Keratinocyte (primary cell): ENCODE data around the gene TLL2.

Experiments
- EZH2 ChIP-seq: IDR thresholded peaks from one replicate; pipeline ENCODE4 v1.6.1; 2012; ENCODE audit warnings: inconsistent platforms, mild to moderate bottlenecking, low read length, moderate library complexity
- TF ChIP-seq, protein P1 (sequence below), 3 experiments: IDR thresholded peaks in 1 of 3; conservative IDR thresholded peaks in 1 of 3; optimal IDR thresholded peaks in 1 of 3; 2 replicates in 2 of 3; 3 replicates in 1 of 3; pipeline versions ENCODE3 to v1.5.1; 2011; ENCODE audit warnings: low read length in 3 of 3, mild to moderate bottlenecking in 3 of 3, moderate library complexity in 2 of 3, control low read depth in 1 of 3, inconsistent platforms in 1 of 3; ENCODE audit not compliant: insufficient read depth in 2 of 3; ENCODE audit errors: extremely low read depth in 1 of 3

DNA sequence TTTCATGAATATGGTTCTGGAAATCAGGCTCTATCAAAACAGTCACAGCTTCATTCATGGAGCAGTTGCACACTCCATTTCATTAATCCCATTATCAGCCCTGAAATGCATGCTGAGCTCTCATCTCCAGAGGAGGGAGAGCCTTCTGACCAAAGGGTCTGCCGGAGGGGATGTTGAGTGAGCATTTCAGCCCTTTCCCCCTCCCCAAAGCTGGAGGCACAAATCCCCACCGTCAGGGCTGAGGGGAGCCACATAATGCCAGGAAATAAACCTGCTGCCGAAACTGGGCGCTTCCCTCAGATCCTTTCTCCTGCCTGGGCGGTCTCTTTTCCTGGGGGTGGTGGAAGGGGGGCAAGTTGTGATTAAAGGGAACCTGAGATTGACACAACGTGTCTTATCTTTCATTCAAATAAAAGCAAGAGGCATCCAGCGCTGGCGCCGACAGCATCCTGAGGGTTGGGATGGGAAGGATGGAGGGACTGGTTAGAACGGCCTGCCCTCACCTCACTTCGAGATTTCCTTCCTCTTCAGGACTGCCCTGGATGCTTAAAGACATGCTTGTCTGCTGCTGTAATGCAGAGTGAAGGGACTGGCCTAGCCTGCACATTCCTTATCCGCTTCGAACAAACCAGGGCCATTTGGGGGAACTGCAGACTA is 71.6 kb downstream of the TLL2 start:
- TF ChIP-seq, protein P1, sequence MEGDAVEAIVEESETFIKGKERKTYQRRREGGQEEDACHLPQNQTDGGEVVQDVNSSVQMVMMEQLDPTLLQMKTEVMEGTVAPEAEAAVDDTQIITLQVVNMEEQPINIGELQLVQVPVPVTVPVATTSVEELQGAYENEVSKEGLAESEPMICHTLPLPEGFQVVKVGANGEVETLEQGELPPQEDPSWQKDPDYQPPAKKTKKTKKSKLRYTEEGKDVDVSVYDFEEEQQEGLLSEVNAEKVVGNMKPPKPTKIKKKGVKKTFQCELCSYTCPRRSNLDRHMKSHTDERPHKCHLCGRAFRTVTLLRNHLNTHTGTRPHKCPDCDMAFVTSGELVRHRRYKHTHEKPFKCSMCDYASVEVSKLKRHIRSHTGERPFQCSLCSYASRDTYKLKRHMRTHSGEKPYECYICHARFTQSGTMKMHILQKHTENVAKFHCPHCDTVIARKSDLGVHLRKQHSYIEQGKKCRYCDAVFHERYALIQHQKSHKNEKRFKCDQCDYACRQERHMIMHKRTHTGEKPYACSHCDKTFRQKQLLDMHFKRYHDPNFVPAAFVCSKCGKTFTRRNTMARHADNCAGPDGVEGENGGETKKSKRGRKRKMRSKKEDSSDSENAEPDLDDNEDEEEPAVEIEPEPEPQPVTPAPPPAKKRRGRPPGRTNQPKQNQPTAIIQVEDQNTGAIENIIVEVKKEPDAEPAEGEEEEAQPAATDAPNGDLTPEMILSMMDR (optimal IDR thresholded peaks at IDR 0.05 in 1 of 3, IDR thresholded peaks at IDR 0.05 in 1 of 3, conservative IDR thresholded peaks at IDR 0.05 in 1 of 3; ENCODE audit: extremely low read depth in 1 of 3, insufficient read depth in 2 of 3, low read length in 3 of 3): no peak
- TF ChIP-seq EZH2: no peak
